Astrocyte of the hippocampus (primary cell): Measurements from ENCODE around the gene PTPRN2.

ENCODE experiments used
- DNase-seq: peaks from one replicate; pipeline ENCODE4 v3.0.0; 2011; ENCODE audit warnings: low read depth, low spot score

The PTPRN2 gene

DNA sequence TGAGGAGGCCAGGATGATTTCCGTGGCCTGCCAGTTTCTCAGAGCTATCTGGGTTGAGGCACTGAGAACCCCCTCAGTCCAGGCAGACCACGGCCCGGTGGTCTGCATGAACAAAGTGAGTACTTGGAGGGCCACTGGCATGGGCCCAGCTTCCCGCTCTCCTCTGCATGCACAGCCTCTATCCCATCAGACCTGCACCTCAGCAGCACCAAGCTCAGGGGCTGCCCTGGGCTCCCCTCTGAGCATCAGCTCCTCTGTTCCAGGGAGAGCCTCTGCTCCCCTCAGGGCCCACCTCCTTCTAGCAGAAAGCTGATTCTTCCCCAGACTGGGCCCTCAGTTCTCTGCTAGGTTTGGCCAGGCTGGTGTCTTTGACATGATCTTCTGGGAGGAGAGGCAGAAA lies 780.9 kb downstream of the PTPRN2 start:
- no peak for DNase-seq

DNA sequence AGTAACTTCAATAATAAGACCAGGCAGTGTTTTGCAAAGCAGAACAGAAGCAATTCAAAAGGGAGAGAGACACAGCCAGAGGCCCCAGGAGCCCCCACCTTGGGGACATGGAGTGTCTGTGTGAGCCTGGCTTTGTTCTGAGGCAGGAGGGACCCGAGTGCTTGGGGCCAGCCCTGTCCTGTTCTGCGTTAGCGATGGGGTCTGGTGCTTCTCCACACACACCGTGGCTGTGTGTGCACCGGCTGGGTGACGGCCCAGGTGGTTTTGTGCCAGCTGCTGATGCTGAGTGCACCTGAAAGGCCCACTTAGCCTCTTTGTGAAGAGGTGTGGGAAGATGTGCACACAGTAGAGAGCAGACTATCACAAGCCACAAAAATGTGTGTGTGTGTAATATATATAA lies 781.9 kb downstream of the PTPRN2 start:
- no peak for DNase-seq

DNA sequence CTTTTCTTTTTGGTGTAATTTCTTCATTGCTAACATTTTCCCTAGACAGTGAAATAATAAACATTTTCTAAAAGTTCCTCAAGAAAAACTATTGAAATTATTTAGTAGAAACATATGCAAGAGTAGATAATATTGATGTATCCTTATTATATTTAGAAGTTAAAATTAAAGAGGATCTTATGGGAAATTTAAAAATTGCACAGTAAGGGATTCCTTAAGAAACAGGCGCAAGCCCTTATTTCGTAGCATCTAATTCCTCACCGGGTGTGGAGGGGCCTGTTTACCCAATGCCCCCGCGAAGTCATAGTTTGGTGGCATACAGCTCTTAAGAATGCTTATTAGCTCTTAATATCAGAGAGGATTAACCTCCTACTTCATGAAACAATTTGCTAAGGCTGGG lies 783.7 kb downstream of the PTPRN2 start:
- no peak for DNase-seq

DNA sequence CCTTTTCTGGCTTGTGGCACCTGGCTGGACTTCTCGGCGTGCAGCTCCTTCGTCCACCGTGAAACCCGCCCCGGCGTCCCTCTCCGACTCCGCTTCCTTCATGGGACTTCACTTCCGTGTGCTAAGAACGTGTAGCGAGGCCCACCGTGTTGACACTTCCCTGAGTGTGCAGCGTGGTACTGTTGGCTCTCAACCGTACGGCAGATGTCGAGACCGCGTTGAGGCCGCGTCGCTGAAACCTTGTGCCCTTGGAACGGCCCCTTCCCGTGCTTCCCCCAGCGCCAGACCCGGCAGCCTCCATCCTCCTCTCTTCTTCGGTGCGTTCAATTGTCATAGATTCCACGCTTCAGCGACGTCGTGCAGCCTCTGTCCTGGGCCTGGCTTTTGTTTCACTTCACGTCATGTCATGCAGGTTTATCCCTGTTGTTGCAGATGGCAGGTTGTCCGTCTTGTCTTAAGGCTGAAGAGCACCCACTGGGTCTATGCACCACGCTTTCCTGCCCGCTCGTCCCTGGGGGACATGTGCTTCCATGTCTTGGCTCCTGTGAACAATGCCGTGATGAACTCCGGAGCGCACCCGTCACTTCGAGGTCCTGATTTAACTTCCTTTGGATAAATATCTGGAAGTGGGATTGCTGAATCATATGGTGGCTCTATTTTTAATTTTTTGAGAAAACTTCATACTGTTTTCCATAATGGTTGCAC lies 785.5 kb downstream of the PTPRN2 start:
- DNase-seq = no peak

DNA sequence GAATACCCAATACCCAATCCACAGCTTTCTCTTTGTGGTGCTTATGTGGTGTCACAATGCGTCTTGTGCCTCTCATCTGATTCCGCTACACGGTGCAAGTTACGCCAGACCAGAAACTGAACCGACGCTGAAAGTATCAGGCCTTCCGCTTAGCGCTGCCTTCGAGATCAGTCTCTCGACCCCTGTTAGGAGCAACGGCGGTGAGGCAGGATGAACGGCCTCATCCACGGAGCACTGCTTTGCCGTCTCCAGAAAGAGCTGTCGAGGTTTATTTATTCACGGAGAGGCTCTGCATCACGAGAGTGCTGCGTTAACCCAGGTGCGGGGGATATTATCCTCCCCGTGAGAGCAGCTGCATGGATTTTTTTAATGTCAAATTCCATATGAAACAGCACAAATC lies 786.5 kb downstream of the PTPRN2 start:
- no peak for DNase-seq

DNA sequence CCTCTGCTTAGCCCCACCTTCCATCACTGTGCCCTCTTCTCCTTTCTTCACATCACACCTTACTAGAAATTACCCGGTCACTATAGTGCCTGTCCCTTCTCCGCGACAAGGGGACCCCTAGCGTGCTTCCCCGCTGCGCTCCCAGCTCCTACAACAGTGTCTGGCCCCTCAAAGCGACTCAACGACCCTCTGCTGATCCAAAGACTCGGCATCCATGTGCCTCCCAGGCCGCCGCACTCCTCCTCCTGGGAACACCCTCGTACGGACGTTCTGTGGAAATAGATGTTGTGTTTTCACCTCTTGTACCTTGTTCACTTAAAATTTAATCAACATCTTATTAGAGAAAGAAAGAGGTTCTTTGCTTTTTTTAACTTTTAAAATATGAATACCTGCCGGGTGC lies 787.3 kb downstream of the PTPRN2 start:
- DNase-seq = no peak

DNA sequence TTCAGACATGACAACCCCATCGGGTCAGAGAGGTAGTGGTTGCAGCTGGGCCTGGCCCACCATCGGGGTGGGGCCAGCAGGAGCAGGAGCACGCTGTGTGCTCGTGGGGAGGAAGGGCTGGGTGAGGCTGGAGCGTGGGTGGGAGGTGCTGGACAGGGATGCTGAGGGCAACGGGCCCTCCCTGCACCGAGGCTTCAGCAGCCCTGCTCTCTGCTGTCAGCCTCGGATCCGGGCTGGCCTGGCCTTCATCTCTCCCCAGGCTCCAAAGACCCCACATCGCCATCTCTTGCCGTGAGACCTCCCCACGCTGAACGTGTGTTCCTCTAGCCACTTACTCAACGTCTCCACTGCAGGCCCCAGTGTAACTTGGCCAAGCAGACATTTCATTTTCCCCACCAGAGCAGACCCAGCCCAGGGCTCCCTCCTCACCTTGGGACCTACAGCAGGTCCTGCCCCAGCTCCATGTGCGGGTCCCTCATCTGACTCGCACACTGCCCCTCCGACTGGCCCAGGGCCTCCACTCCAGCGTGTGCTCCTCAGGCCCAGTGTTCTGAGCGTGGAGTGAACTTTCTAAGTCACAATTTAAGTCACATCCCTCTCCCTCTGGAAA lies 788.4 kb downstream of the PTPRN2 start:
- DNase-seq = no peak

DNA sequence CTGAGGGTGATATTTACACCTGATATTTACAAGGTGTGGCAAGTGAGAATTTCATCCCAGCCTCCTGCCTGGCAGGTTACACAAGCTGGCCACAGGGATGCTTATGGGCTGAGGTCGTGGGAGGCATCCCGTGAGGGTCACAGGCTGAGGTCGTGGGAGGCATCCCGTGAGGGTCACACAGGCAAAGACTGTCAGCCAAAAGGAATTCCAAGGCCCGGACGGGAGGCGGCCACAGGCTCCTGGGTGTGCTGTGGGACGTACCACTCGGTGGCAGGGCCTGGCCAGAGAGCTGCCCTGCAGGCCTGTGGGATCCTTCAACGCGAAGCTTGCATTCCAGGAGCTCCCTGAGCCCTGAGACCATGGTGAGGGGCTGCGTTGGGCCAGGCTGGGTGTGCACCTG lies 790.3 kb downstream of the PTPRN2 start:
- no peak for DNase-seq

DNA sequence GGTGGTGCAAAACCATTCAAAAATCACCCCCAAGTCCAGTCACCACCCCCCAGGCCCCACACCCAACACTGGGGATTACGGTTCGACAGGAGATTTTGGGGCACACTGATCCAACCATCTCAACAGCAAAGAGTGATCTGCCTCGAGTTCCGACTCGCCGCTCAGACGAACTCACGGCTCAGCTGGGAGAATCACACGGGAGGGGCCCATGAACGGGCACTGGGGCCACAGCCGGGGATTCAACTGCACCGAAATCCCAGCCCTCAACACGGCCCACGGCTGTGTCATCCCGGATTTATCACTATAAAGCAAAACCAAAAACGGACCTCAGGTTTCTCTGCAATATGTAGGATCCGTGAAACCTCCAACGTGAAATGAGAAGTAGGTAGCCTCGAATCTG lies 790.8 kb downstream of the PTPRN2 start:
- no peak for DNase-seq

DNA sequence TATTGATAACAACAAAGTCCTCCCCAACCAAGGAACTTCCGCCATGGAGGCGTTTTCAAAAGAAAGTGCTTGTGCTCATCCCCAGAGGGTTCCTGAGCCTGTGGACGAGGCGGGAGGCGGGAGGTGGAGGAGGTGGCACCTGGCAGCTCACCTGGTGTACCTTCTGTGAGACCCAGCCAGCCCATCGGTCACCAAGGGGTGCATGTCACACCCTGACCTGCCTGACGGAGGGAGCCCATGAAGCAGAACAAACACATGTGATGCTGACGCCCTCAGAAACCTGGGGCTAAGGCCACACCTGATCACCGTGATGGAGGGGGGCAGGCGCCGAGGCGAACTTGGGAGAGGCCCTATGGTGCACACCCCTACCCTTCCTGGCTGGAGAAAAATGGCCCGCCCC lies 792.0 kb downstream of the PTPRN2 start:
- no peak for DNase-seq

DNA sequence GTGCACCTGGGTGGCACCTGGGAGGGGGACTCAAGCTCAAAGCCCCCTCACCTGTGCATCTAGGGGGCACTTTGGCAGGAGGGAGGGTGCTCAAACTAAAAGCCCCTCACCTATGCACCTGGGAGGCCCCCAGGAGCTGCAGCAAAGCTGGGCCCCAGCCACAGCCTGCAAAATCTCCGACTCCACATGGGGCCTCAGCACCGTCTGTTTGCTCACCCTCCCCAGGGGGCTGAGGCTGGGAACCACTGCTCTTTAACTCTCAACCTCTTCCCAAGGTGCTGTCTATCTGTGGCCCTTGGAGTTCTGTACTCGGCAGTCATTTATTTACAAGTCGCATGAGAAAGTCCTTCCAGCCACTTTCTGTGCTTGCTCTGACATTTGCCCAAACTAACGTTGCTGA lies 792.4 kb downstream of the PTPRN2 start:
- DNase-seq = no peak

DNA sequence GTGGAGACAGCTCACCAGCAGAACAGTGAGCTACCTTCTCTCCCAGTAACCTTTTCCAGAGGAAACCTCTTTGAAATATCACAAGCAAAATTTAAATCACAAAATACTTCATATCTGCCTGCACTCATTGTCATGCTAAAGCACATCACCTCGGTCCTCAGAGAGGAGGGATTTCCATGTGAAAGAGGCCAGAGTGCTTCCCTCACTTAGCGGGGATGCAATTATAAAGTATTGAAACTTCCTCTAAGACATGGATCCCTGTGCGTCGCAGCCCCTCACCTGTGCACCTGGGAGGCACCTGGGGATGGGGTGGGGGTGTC lies 792.9 kb downstream of the PTPRN2 start:
- no peak for DNase-seq

DNA sequence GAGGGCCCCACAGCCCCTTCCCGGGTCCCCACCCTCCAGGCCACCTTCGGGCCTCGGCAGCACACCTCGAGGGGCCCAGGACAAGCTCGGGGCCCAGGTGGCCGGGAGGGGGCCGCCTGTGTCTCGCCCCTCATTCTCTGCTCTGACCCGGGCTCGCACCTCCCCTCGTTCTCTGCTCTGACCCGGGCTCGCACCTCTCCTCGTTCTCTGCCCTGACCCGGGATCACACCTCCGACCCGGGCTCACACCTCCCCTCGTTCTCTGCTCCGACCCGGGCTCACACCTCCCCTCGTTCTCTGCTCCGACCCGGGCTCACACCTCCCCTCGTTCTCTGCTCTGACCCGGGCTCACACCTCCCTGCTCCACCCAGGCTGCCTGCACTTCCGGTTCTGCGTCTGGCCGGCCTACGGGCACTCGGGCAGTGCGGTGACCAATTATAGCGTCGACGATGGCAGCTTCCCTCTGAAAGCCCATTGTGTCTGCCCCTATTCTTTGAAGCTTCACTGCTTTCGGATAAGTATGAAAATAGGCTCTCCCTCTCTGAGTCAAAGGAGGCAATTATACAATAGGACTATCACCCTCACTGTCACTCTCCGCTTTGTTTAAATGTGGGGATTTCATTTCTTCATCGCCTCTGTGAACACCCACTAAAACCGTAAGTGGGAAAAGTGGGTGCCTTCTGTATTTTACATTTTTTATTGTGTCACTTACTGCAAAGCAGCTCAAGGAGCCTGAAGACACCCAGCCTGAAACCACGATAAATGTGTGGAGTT lies 793.5 kb downstream of the PTPRN2 start:
- DNase-seq = no peak

DNA sequence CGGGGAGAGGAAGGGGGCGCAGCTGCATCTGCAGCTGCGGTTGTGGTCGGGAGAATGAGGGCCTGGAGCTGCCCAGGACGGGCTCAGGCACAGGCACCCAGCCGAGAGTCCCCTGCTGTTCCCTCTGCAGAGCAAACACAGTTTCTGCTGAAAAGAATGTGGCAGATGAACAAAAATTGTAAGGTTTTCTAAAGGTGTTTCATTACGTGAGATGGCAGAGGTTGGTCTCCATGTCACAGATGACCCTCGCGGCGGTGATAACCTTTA lies 794.6 kb downstream of the PTPRN2 start:
- no peak for DNase-seq

DNA sequence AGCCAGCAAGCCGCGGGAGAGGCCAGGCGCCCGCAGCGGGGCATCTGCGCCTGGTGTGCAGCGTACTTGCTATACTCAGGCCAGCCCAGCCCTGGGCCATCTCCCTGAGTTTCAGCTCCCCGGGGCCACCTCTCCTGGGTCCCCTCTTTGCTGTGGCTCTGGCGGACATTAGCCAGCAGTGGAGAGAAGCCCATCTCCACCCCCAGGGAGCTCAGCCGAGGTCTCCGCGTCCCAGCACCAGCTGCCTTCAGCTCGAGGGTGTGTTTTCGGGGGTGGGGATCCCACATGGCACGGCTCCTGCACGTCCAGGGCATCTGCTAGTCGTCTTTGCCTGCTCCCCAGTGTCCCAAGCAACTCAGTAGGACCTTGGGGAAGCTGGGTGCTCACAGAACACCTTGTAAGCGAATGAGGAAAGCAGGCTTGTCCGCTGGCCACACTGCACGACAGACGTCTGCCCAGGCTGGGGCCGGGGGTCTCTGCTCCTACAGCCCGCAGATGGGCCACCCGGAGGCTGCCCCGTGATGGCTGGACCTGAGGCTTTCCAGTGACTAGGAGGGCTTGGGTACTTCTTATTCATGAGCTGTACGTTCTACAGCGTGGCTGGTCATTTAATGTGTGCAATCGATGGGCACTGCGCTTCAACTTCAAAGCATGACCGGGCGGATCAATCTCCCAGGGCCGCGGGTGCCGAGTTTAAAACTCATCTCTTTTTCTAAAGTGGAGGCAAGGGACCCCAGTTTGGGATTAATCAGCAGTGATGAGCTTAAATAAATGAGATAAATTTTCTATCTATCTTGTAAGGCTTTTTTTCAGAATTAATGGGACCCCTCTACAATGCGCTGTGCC lies 795.2 kb downstream of the PTPRN2 start:
- no peak for DNase-seq

DNA sequence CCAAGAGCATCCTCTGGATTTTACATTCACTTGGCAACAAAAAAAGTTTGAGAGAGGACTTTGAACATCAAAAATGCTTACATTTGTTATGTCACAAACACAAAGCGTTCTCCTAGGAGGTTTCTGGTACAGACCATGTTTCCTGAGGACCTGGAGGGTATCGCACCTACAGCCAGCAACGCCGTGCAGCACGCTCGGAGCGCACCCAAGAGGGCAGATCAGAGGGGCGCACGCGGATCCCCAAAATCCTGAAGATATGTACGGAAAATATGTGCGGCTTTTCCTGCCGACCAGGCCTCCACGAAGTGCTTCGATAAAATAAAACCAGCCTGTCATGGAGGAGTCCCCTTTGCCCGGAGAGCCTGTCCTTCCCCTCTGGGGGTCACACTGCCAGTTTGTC lies 796.0 kb downstream of the PTPRN2 start:
- no peak for DNase-seq

DNA sequence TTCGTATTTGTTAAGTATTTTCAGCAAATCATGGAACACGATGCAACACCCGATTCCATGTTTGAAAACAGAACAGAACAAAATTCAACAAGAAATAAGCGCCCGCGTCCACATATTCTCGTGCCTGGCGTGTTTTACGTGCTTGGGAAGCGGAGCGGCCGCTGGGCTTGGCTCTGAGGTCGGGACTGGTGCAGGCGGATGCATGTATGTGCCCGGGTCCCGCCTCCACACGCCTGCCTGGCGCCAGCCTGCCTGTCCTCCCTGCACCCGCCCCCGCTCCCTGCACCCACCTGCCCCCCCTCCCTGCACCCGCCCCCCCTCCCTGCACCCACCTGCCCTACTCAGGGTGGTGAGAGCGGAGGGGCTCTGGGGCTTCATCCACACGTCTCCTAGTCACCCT lies 796.4 kb downstream of the PTPRN2 start:
- no peak for DNase-seq

DNA sequence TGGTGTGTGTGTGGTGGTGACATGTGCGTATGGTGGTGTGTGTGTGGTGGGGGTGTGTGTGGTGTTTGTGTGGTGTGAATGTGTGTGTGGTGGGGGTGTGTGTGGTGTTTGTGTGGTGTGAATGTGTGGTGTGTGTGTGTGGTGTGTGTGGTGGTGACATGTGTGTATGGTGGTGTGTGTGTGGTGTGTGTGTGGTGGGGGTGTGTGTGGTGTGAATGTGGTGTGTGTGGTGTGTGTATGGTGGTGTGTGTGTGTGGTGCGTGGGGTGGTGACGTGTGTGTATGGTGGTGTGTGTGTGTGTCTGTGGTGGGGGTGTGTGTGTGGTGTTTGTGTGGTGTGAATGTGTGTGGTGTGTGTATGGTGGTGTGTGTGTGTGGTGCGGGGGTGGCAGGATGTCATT lies 797.7 kb downstream of the PTPRN2 start:
- DNase-seq = no peak

DNA sequence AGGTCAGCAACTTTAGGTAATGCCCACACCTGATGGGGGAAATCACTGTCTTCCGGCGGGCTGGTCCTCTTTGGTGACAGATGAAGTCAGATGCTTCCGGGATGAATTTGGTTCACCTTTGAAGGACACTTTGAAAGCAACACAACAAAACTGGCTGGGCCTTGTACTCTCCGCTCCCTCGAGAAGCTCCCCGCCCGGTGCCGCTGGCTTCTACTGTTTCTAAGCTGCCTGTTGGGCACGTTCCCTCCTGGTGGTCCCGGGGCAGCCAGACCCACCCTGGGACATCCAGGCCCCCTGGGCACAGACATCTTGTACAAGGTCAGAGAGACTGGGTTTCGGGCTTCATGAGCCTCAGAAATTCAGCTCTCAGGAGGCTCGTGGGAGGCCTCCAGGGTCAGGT lies 798.5 kb downstream of the PTPRN2 start:
- no peak for DNase-seq

DNA sequence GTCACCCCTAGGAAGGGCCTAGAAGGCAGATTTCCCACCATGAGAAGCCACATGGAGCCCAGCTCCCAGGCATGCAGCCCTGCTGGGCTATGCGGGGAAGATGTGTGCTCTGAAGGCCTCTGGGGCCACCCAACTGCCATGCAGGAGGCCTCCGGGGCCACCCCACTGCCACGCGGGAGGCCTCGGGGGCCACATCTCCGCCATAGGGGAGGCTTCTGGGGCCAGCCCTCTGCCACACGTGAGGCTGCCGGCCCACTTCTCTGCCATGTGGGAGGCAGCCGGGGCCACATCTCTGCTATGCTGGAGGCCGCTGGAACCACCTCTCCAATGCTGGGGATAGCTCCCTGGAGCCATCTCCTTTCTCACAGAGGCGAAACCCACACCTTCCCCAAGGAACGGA lies 799.0 kb downstream of the PTPRN2 start:
- no peak for DNase-seq

DNA sequence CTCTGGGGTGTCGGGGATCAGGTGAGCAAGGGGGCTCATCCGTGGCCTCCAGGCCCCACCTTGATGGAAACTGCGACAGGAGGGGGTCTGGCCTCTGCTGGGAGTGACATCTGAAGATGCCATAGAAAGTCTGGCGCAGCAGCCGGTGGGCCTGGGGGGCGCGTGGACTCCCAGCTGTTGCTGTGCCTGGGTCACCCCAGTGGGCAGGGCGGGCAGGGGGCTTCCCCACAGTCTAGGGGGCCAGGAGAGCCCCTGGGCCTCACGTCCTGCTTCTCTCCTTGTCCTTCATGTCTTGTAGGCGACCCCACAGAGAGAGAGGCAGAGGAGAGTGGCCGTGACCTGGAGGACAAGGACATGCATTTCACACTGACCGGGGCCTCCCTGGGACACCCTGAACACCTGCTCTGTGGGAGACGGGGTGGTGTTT lies 800.3 kb downstream of the PTPRN2 start:
- no peak for DNase-seq
